SU-DHL-6 (cell line): ENCODE results near the gene ITGA8.
A peak's percentile ranks its signal among the peaks of the same experiment; 100 is the strongest.
"Not testable (repeated sequence)": the region's sequence is repeated elsewhere in the genome, so short reads cannot be mapped to it uniquely, and the experiment has no call there.

Source experiments
- H2AFZ ChIP-seq: fragments of 200-600 bp; sonication (generic); 2 replicates; pipeline ENCODE4 v1.6.1; 2014; ENCODE audit warnings: low read depth, mild to moderate bottlenecking, moderate library complexity, mixed read lengths, antibody characterized with exemption, low read length; ENCODE audit not compliant: severe bottlenecking
- H3F3A ChIP-seq: fragments of 200-600 bp; shearing (Covaris generic); 2 replicates; pipeline ENCODE4 v1.6.0; 2016; ENCODE audit warnings: antibody characterized with exemption, mild to moderate bottlenecking; ENCODE audit not compliant: insufficient read depth
- H3K27ac ChIP-seq: fragments of 200-600 bp; sonication (generic); 2 replicates; pipeline ENCODE4 v1.5.1; 2016; ENCODE audit warnings: low read depth, mild to moderate bottlenecking, low read length, moderate library complexity, mixed read lengths
- H3K27me3 ChIP-seq: fragments of 200-600 bp; sonication (generic), shearing (Covaris generic); 2 replicates; pipeline ENCODE4 v1.6.0; 2014; ENCODE audit warnings: mild to moderate bottlenecking, low read length
- H3K36me3 ChIP-seq: fragments of 200-600 bp; sonication (generic); 2 replicates; pipeline ENCODE4 v1.6.1; 2014; ENCODE audit warnings: mild to moderate bottlenecking, low read length, mixed read lengths
- H3K4me2 ChIP-seq: fragments of 300-600, 200-600 bp; shearing (Covaris generic), sonication (generic); 2 replicates; pipeline ENCODE4 v1.6.0; 2014; ENCODE audit warnings: low read length, low read depth, mild to moderate bottlenecking; ENCODE audit not compliant: poor library complexity, severe bottlenecking
- H3K4me3 ChIP-seq: fragments of 200-600 bp; sonication (generic); 2 replicates; pipeline ENCODE4 v1.5.1; 2014; ENCODE audit warnings: antibody characterized with exemption, low read length, mild to moderate bottlenecking, mixed read lengths; ENCODE audit not compliant: insufficient read depth, poor library complexity, severe bottlenecking
- H3K79me2 ChIP-seq: fragments of 200-600 bp; sonication (generic); 2 replicates; pipeline ENCODE4 v1.6.1; 2014; ENCODE audit warnings: mild to moderate bottlenecking, low read length, moderate library complexity; ENCODE audit not compliant: insufficient read depth
- H3K9ac ChIP-seq: fragments of 200-600 bp; sonication (generic); 2 replicates; pipeline ENCODE4 v1.7.0; 2014; ENCODE audit warnings: mild to moderate bottlenecking, low read length
- H3K9me2 ChIP-seq: fragments of 200-600 bp; sonication (generic); replicated peaks from 2 replicates; pipeline ENCODE4 v1.6.1; 2014; ENCODE audit warnings: low read length; ENCODE audit not compliant: insufficient read depth
- H3K9me3 ChIP-seq: fragments of 200-600 bp; sonication (generic); 2 replicates; pipeline ENCODE4 v1.6.1; 2014; ENCODE audit warnings: low read length, mixed read lengths; ENCODE audit not compliant: insufficient read depth
- H4K20me1 ChIP-seq: fragments of 200-600 bp; sonication (generic); 2 replicates; pipeline ENCODE4 v1.6.1; 2014; ENCODE audit warnings: low read depth, mild to moderate bottlenecking, antibody characterized with exemption, low read length, moderate library complexity, mixed read lengths
- EZH2phosphoT487 ChIP-seq: fragments of 200-600 bp; sonication (generic), shearing (Covaris generic); conservative IDR thresholded peaks from 2 replicates; pipeline ENCODE4 v1.6.1; 2018; ENCODE audit warnings: mild to moderate bottlenecking, antibody characterized with exemption, low read length, moderate library complexity, mixed read lengths
- TF ChIP-seq, protein P1 (sequence below): fragments of 200-600 bp; sonication (generic); IDR thresholded peaks from one replicate; pipeline ENCODE4 v1.5.1; 2017; ENCODE audit warnings: antibody characterized with exemption, mild to moderate bottlenecking, low read length, moderate library complexity; ENCODE audit not compliant: insufficient read depth, poor library complexity, severe bottlenecking

ITGA8 gene

DNA sequence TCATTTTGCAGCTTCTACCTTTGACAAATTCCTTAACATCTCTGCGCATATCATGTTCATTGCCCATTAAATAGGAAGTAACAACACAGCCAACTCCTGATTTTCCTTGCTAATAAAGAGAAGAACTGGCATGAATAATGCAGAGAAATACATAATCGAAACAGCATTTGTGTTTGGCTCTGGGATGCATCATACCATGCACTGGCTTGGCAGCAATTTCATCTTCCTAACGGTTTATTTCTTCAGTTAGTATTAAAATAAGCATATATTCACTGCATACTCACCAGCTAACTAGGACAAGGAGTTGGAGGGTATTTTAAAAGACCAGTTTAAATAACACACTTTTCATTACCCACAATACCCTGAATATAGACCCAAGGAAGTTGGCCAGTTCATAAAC is 132.5 kb downstream of the ITGA8 start:
- Histone ChIP-seq H4K20me1 (no peaks in the 10 kb centered on the region), H3K9me3 (no peaks in the 10 kb centered on the region), H3K4me3 (no peak overlapping the region), H3K9ac (no peak overlapping the region), H3F3A (no peaks in the 10 kb centered on the region), H3K9me2 (no peaks in the 10 kb centered on the region), H2AFZ (no peak overlapping the region), H3K4me2 (no peak overlapping the region), H3K27me3 (no peaks in the 10 kb centered on the region), H3K27ac (no peak overlapping the region), H3K36me3 (no peaks in the 10 kb centered on the region), H3K79me2 (no peaks in the 10 kb centered on the region)
- no peak for TF ChIP-seq EZH2phosphoT487
- TF ChIP-seq, protein P1, sequence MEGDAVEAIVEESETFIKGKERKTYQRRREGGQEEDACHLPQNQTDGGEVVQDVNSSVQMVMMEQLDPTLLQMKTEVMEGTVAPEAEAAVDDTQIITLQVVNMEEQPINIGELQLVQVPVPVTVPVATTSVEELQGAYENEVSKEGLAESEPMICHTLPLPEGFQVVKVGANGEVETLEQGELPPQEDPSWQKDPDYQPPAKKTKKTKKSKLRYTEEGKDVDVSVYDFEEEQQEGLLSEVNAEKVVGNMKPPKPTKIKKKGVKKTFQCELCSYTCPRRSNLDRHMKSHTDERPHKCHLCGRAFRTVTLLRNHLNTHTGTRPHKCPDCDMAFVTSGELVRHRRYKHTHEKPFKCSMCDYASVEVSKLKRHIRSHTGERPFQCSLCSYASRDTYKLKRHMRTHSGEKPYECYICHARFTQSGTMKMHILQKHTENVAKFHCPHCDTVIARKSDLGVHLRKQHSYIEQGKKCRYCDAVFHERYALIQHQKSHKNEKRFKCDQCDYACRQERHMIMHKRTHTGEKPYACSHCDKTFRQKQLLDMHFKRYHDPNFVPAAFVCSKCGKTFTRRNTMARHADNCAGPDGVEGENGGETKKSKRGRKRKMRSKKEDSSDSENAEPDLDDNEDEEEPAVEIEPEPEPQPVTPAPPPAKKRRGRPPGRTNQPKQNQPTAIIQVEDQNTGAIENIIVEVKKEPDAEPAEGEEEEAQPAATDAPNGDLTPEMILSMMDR: no peak

DNA sequence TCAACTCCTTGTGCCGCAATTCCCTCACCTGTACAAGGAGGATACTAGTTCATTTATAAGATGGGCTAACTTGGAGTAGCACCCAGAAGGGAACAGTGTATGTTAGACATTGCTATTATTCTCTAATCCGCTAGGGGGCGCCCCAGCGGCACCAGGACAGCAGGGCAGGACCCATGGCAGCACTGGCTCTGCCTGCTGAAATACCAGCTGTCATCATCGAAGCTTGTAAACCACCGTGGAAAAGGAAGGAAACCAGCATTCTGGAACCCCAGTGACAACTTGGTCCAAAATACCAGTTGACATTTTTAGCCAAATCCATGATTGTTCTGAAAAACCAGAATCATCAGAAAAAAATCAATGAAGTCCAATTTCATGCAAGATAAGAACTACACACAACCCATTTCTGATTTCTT is 134.4 kb downstream of the ITGA8 start:
- Histone ChIP-seq H3K9ac (no peak overlapping the region), H2AFZ (no peak overlapping the region), H3K4me2 (no peak overlapping the region), H3F3A (no peaks in the 10 kb centered on the region), H3K79me2 (no peaks in the 10 kb centered on the region), H3K4me3 (no peak overlapping the region), H3K36me3 (no peaks in the 10 kb centered on the region), H3K9me2 (no peaks in the 10 kb centered on the region), H3K27ac (no peak overlapping the region), H3K27me3 (no peaks in the 10 kb centered on the region), H3K9me3 (no peaks in the 10 kb centered on the region), H4K20me1 (no peaks in the 10 kb centered on the region)
- no peak for TF ChIP-seq EZH2phosphoT487
- TF ChIP-seq, protein P1: peak; percentile 49

DNA sequence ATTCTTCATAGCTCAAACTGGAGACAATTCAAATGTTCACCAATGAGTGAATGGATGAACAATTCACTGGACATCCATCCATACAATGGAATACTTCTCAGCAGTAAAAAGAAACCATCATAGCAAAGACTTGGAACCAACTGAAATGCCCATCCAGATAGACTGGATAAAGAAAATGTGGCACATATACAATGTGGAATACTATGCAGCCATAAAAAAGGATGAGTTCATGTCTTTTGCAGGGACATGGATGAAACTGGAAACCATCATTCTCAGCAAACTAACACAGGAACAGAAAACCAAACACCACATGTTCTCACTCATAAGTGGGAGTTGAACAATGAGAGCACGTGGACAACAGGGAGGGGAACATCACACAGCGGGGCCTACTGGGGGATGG is 136.8 kb downstream of the ITGA8 start:
- H3K36me3 ChIP-seq, H3K27me3 ChIP-seq, H3K27ac ChIP-seq: not testable (repeated sequence)

GRCh38 chr10:15579605-15580004 is 140.1 kb downstream of the ITGA8 start:
- no peak overlapping the region for H3K9ac ChIP-seq
- no peak overlapping the region for H3K27ac ChIP-seq
- H3K36me3 ChIP-seq: no peaks in the 10 kb centered on the region

More for the DNA sequence above, 136.8 kb downstream of the ITGA8 start:
- not testable (repeated sequence) for H3K9ac ChIP-seq, H2AFZ ChIP-seq, H4K20me1 ChIP-seq, H3K9me3 ChIP-seq, H3K4me2 ChIP-seq, H3F3A ChIP-seq, H3K79me2 ChIP-seq, H3K4me3 ChIP-seq, H3K9me2 ChIP-seq

More at GRCh38 chr10:15579605-15580004, 140.1 kb downstream of the ITGA8 start:
- Histone ChIP-seq H4K20me1 (no peaks in the 10 kb centered on the region), H3F3A (no peaks in the 10 kb centered on the region), H3K9me2 (no peaks in the 10 kb centered on the region), H3K27me3 (no peaks in the 10 kb centered on the region), H2AFZ (no peak overlapping the region), H3K4me3 (no peak overlapping the region), H3K4me2 (no peak overlapping the region), H3K79me2 (no peaks in the 10 kb centered on the region), H3K9me3 (no peaks in the 10 kb centered on the region)
- TF ChIP-seq, protein P1: no peak
- no peak for TF ChIP-seq EZH2phosphoT487
